ENCODE data around the gene PAEP.

The PAEP gene

GRCh38 chr9:135582966-135583687 lies 21.6 kb downstream of the PAEP start:
- no peak overlapping the region for H3K4me3 ChIP-seq (ENCODE audit: low read depth, low read length)
- TF ChIP-seq CTCF (IDR thresholded peaks at IDR 0.05; ENCODE audit: low read depth, low read length), result no peak

- no peak for TF ChIP-seq CTCF (IDR thresholded peaks at IDR 0.05; ENCODE audit: low read depth, low read length)
Observed at GRCh38 chr9:135583688-135584011, 22.1 kb downstream of the PAEP start.

GRCh38 chr9:135584371-135584770 lies 22.8 kb downstream of the PAEP start:
- no peak overlapping the region for H3K4me3 ChIP-seq (ENCODE audit: low read depth, low read length)
- no peak for TF ChIP-seq CTCF (IDR thresholded peaks at IDR 0.05; ENCODE audit: low read depth, low read length)

More at GRCh38 chr9:135583688-135584011, 22.1 kb downstream of the PAEP start:
- no peak overlapping the region for H3K4me3 ChIP-seq (ENCODE audit: low read depth, low read length)

- H3K4me3 ChIP-seq (ENCODE audit: low read depth, low read length), result no peak overlapping the region
- no peak for TF ChIP-seq CTCF (IDR thresholded peaks at IDR 0.05; ENCODE audit: low read depth, low read length)
Observed at GRCh38 chr9:135584934-135585333, 23.4 kb downstream of the PAEP start.

GRCh38 chr9:135586601-135587109 lies 25.1 kb downstream of the PAEP start:
- H3K4me3 ChIP-seq (ENCODE audit: low read depth, low read length), result no peak overlapping the region
- no peak for TF ChIP-seq CTCF (IDR thresholded peaks at IDR 0.05; ENCODE audit: low read depth, low read length)

- H3K4me3 ChIP-seq (ENCODE audit: low read depth, low read length), result no peak overlapping the region
- TF ChIP-seq CTCF (IDR thresholded peaks at IDR 0.05; ENCODE audit: low read depth, low read length), result no peak
Observed at GRCh38 chr9:135587658-135588057, 26.1 kb downstream of the PAEP start.

GRCh38 chr9:135588371-135588770 lies 26.8 kb downstream of the PAEP start:
- no peak overlapping the region for H3K4me3 ChIP-seq (ENCODE audit: low read depth, low read length)
- TF ChIP-seq CTCF (IDR thresholded peaks at IDR 0.05; ENCODE audit: low read depth, low read length), result no peak

Data from WI38 (cell line).